ENCODE measurements around the gene CBY3.
"Not testable (repeated sequence)": the region's sequence is repeated elsewhere in the genome, so short reads cannot be mapped to it uniquely, and the experiment has no call there.

CBY3 gene

GRCh38 chr5:179668391-179668790, 12.4 kb downstream of the CBY3 start:
- DNase-seq = peak; percentile 76 to 83 (median 78)

GRCh38 chr5:179661647-179662046, 19.2 kb downstream of the CBY3 start:
- not testable (repeated sequence) for DNase-seq

- DNase-seq = peak; percentile 58 to 71 (median 70)
Observed at GRCh38 chr5:179658179-179658856, 22.5 kb downstream of the CBY3 start.

- not testable (repeated sequence) for DNase-seq
Observed at GRCh38 chr5:179657302-179658178, 23.3 kb downstream of the CBY3 start.

GRCh38 chr5:179653135-179653534, 27.7 kb downstream of the CBY3 start:
- DNase-seq = peak in 3 of 4 experiments; percentile 5 to 37 (median 31)

GRCh38 chr5:179650245-179650644, 30.6 kb downstream of the CBY3 start:
- DNase-seq = not testable (repeated sequence)

- not testable (repeated sequence) for DNase-seq
Observed at GRCh38 chr5:179649166-179649703, 31.6 kb downstream of the CBY3 start.

- DNase-seq = no peak
Observed at GRCh38 chr5:179648410-179648809, 32.4 kb downstream of the CBY3 start.

- DNase-seq = not testable (repeated sequence)
Observed at GRCh38 chr5:179644766-179645165, 36.1 kb downstream of the CBY3 start.

- DNase-seq = not testable (repeated sequence)
Observed at GRCh38 chr5:179643141-179643920, 37.5 kb downstream of the CBY3 start.

GRCh38 chr5:179642626-179643025, 38.2 kb downstream of the CBY3 start:
- DNase-seq = not testable (repeated sequence)

- DNase-seq = not testable (repeated sequence)
Observed at GRCh38 chr5:179641745-179642144, 39.1 kb downstream of the CBY3 start.

- not testable (repeated sequence) for DNase-seq
Observed at GRCh38 chr5:179639296-179639695, 41.5 kb downstream of the CBY3 start.

- DNase-seq = not testable (repeated sequence)
Observed at GRCh38 chr5:179634370-179635172, 46.3 kb downstream of the CBY3 start.

- DNase-seq = not testable (repeated sequence)
Observed at GRCh38 chr5:179633501-179634369, 47.1 kb downstream of the CBY3 start.
